OCI-LY1 (cell line): ENCODE measurements around the gene CRYBG3.
A peak's percentile ranks its signal among the peaks of the same experiment; 100 is the strongest.

Source experiments
- EZH2 ChIP-seq: fragments of 200-600 bp; sonication (generic), shearing (Covaris generic); IDR thresholded peaks from 2 replicates; pipeline ENCODE4 v1.8.0; 2017; ENCODE audit warnings: borderline replicate concordance, mixed run types, mild to moderate bottlenecking, antibody characterized with exemption, low read length, moderate library complexity, mixed read lengths
- TF ChIP-seq, protein P1 (sequence below): fragments of 200-600 bp; sonication (generic), shearing (Covaris generic); IDR thresholded peaks from 2 replicates; pipeline ENCODE4 v1.5.1; 2017; ENCODE audit warnings: mild to moderate bottlenecking, antibody characterized with exemption, low read length, moderate library complexity, mixed read lengths

DNA sequence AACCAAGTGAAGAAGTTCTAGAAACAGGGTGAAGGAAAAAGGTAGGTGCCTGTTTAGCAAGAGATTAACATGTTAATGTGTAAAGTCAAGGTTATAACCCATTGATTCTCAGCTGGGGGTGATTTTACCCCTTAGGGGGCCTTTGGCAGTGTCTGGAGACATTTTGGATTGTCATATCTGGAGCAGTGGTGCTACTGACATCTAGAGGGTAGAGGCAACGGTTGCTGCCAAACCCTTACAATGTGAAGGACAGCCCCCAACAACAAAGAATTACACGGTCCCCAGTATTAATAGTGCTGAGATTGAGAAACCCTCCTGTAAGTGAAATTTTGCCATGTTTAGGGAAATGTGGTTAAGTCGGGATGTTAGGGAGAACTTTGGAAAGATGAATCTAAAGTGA lies 74.7 kb downstream of the CRYBG3 start:
- TF ChIP-seq, protein P1, sequence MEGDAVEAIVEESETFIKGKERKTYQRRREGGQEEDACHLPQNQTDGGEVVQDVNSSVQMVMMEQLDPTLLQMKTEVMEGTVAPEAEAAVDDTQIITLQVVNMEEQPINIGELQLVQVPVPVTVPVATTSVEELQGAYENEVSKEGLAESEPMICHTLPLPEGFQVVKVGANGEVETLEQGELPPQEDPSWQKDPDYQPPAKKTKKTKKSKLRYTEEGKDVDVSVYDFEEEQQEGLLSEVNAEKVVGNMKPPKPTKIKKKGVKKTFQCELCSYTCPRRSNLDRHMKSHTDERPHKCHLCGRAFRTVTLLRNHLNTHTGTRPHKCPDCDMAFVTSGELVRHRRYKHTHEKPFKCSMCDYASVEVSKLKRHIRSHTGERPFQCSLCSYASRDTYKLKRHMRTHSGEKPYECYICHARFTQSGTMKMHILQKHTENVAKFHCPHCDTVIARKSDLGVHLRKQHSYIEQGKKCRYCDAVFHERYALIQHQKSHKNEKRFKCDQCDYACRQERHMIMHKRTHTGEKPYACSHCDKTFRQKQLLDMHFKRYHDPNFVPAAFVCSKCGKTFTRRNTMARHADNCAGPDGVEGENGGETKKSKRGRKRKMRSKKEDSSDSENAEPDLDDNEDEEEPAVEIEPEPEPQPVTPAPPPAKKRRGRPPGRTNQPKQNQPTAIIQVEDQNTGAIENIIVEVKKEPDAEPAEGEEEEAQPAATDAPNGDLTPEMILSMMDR = 0 out of 2 replicates have a peak, but pooled peaks have one; percentile 5
- TF ChIP-seq EZH2 = no peak
